AG09319 (cell line): ENCODE measurements around the gene PRICKLE1.

Experiments
- DNase-seq: peaks from one replicate; pipeline ENCODE4 v3.0.0-alpha.2; 2010; ENCODE audit warnings: low read depth; ENCODE audit errors: extremely low read depth
- CTCF ChIP-seq: IDR thresholded peaks from 2 replicates; pipeline ENCODE4 v1.5.1; 2011; ENCODE audit warnings: low read depth, mild to moderate bottlenecking, inconsistent platforms, low read length, moderate library complexity

PRICKLE1 gene

GRCh38 chr12:42608196-42608825 lies 18.8 kb upstream of the PRICKLE1 start:
- DNase-seq = no peak
- no peak for TF ChIP-seq CTCF

- TF ChIP-seq CTCF = no peak
- DNase-seq = no peak
These were observed 18.1 kb upstream of the PRICKLE1 start for GRCh38 chr12:42607584-42608058.

DNA sequence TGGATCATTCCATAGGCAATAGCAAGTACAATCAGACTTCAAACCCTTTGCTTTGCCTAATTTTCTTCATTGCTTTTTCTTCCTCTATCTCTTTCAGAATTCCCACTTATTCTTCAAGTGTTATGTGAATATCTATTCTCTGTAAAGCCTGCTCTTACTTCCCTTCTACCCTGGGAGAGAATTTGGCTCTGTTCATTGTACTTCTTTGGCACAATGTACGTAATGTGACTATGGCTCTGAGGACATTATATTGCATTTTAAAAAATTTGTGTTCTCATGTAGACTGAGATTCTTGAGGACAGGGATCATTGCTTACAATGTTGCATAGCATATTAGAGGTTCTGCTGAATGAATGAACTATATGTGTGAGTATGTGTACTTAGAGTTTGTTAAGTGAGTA lies 16.9 kb upstream of the PRICKLE1 start:
- TF ChIP-seq CTCF = no peak

GRCh38 chr12:42605685-42606084 lies 16.1 kb upstream of the PRICKLE1 start:
- no peak for DNase-seq
- TF ChIP-seq CTCF = no peak

More for the DNA sequence above, 16.9 kb upstream of the PRICKLE1 start:
- no peak for DNase-seq

- no peak for TF ChIP-seq CTCF
- no peak for DNase-seq
These were observed 13.9 kb upstream of the PRICKLE1 start for GRCh38 chr12:42603246-42603990.

- no peak for TF ChIP-seq CTCF
- no peak for DNase-seq
These were observed 4.3 kb upstream of the PRICKLE1 start for GRCh38 chr12:42593874-42594273.

DNA sequence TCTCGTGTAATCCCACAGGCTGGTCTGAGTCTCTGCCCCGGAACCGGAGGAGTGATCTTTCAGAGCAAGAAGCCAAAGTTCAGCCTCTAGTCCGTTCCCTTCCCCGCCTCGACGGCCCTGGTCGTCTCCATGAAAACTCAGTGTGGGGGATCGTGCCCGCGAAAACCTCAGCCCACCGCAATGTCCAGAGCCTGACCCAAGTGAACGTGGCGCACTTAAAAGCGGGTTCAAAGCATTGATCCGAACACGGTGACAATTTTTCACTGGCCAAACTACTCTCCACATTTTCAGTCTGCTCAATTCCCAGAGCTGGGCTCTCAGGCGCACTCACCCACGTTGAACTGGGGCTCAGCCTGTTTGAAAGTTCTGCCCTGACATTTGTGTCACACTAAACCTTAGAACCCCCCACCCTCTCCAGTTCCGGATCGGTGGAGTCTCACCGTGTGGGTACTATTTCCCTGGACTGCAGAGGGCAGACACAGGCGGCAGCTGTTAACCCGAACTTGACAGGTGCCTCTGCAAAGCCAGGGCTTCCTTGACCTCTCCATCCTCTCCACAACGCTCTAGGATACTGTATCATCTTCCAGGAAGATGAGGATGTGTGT lies 886 bp upstream of the PRICKLE1 start:
- DNase-seq = no peak
- TF ChIP-seq CTCF = no peak
